Activated naive CD4-positive, alpha-beta T cell treated with anti-CD3 and anti-CD28 coated beads, Interleukin-2, amount 50 U/mL, for 72 hours (primary cell): ENCODE measurements around the gene OR2AT4. TPM values are rescaled to one million over a fixed set of nuclear protein-coding genes. Genes with fewer than 3 reads are reported as not detected.
"Not testable (repeated sequence)": the region's sequence is repeated elsewhere in the genome, so short reads cannot be mapped to it uniquely, and the experiment has no call there.

ENCODE experiments used
- ATAC-seq, 2 donors: fragments of 150-1000 bp; cut with Tn5 transposase; 2 replicates each; pipeline ENCODE4 v1.10.0; 2021; ENCODE audit warnings: mild to moderate bottlenecking in 2 of 2, moderate library complexity in 2 of 2
- DNase-seq, 2 donors: peaks; one replicate each; pipeline ENCODE4 v3.0.0; 2021 to 2022; ENCODE audit warnings: low spot score in 2 of 2
- H3K27ac Mint-ChIP-seq, 2 donors: one replicate each; pipeline ENCODE4 v1.8.0; 2022; ENCODE audit warnings: mild to moderate bottlenecking in 2 of 2, mixed read lengths in 2 of 2
- H3K36me3 Mint-ChIP-seq, 2 donors: one replicate each; pipeline ENCODE4 v1.8.0; 2022; ENCODE audit warnings: mixed read lengths in 2 of 2
- H3K9me3 Mint-ChIP-seq, 2 donors: one replicate each; pipeline ENCODE4 v1.8.0; 2022; ENCODE audit warnings: mixed read lengths in 2 of 2
- total RNA-seq, 2 donors: library from RNA; stranded (reverse); gene quantifications; one replicate each; pipeline ENCODE4 v1.2.3, GENCODE V29; 2022

The OR2AT4 gene
- total RNA-seq, 2 donors from 2014 or later, result not detected

GRCh38 chr11:75112200-75112599 lies 15.5 kb upstream of the OR2AT4 start:
- ATAC-seq (no peak), DNase-seq (no peak)
- H3K36me3 Mint-ChIP-seq, result peaks cover 6 to 22% of the 10 kb centered on the region in 2 donors
- H3K9me3 Mint-ChIP-seq, result peaks cover 23 to 24% of the 10 kb centered on the region in 2 donors
- H3K27ac Mint-ChIP-seq, result no peak overlapping the region

DNA sequence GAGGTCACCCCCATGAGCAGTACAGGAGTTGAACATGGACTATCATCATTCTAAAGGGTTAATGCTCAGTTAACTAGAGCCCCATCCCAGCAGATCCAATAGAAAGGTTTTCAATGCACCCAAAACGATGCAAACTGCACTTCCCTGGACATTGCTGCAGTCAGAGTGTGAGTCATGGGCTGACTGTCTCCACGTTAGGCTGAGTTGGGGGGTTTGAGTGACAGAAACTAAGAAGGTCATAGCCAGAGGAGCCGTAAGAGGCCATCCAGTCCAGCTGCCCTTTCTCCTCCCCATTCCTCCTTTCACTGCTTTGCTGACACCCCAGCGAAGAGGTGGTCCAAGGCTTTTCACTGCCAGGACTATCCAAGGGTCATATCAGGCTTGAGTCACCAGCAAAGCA lies 10.5 kb upstream of the OR2AT4 start:
- ATAC-seq (no peak), DNase-seq (no peak)
- Mint-ChIP-seq H3K9me3 (peaks cover 9 to 11% of the 10 kb centered on the region in 2 donors), H3K27ac (no peak overlapping the region), H3K36me3 (peaks cover 6 to 7% of the 10 kb centered on the region in 2 donors)

GRCh38 chr11:75105967-75106681 lies 9.4 kb upstream of the OR2AT4 start:
- not testable (repeated sequence) for ATAC-seq, DNase-seq, H3K27ac Mint-ChIP-seq, H3K9me3 Mint-ChIP-seq, H3K36me3 Mint-ChIP-seq

- Mint-ChIP-seq H3K9me3 (no peaks in the 10 kb centered on the region), H3K27ac (no peak overlapping the region), H3K36me3 (no peaks in the 10 kb centered on the region)
- no peak for DNase-seq
- ATAC-seq, result no peak
Measured at GRCh38 chr11:75105462-75105925, 8.8 kb upstream of the OR2AT4 start.

DNA sequence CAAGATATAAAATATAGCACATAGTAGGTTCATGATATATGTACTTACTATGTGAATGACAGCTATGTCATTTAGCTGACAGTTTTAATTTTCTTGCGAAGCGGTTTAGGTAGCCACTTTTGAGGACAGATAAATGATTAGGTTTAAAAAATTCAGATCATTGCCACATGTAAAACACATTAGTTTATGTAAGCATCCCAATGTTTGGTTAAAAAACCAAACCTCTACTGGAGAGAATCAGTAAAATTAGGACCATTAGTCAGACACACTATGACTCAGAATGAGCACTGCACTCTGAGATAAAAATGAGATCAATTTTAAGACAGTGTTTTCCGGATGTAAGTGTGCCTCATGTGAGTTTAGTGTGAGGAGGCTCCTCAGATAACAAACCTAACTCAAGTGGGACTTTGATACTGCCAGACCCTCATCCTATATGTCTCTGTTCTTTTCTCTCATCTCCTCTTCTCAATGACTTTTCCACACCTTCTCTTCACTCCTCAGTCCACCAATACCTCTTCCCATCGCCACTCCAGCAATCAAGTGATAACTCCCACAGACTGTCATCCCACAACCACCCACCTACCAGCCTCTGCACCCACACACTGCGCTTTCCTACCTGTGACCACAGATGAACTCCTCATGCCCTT lies 6.8 kb upstream of the OR2AT4 start:
- no peak overlapping the region for H3K27ac Mint-ChIP-seq
- DNase-seq (no peak), ATAC-seq (peak; percentile 59 to 80)
- H3K36me3 Mint-ChIP-seq, result no peaks in the 10 kb centered on the region
- peaks cover 0 to 3% of the 10 kb centered on the region in 2 donors for H3K9me3 Mint-ChIP-seq

- Mint-ChIP-seq H3K36me3 (no peaks in the 10 kb centered on the region), H3K27ac (no peak overlapping the region), H3K9me3 (peaks cover 0 to 3% of the 10 kb centered on the region in 2 donors)
- ATAC-seq (no peak), DNase-seq (no peak)
Measured at GRCh38 chr11:75101424-75102128, 4.9 kb upstream of the OR2AT4 start.

- Mint-ChIP-seq H3K36me3 (no peaks in the 10 kb centered on the region), H3K9me3 (peaks cover 0 to 3% of the 10 kb centered on the region in 2 donors), H3K27ac (no peak overlapping the region)
- peak; percentile 92 to 97 for ATAC-seq
- DNase-seq, result peak in 1 of 2 donors; percentile 28
Measured at GRCh38 chr11:75100314-75100713, 3.6 kb upstream of the OR2AT4 start.

- peaks cover 0 to 3% of the 10 kb centered on the region in 2 donors for H3K9me3 Mint-ChIP-seq
- no peak for DNase-seq
- ATAC-seq, result no peak
- H3K27ac Mint-ChIP-seq, result no peak overlapping the region
- no peaks in the 10 kb centered on the region for H3K36me3 Mint-ChIP-seq
Measured at GRCh38 chr11:75099635-75100034, 3.0 kb upstream of the OR2AT4 start.

GRCh38 chr11:75098835-75099439 lies 2.3 kb upstream of the OR2AT4 start:
- not testable (repeated sequence) for ATAC-seq, H3K36me3 Mint-ChIP-seq

GRCh38 chr11:75098181-75098580 lies 1.5 kb upstream of the OR2AT4 start:
- H3K27ac Mint-ChIP-seq, H3K36me3 Mint-ChIP-seq, DNase-seq, ATAC-seq, H3K9me3 Mint-ChIP-seq: not testable (repeated sequence)

More at GRCh38 chr11:75098835-75099439, 2.3 kb upstream of the OR2AT4 start:
- not testable (repeated sequence) for H3K9me3 Mint-ChIP-seq, H3K27ac Mint-ChIP-seq, DNase-seq

- Mint-ChIP-seq H3K36me3 (no peaks in the 10 kb centered on the region), H3K27ac (no peak overlapping the region), H3K9me3 (peaks cover 0 to 3% of the 10 kb centered on the region in 2 donors)
- ATAC-seq (no peak), DNase-seq (no peak)
Measured at GRCh38 chr11:75097173-75097557, 489 bp upstream of the OR2AT4 start.

DNA sequence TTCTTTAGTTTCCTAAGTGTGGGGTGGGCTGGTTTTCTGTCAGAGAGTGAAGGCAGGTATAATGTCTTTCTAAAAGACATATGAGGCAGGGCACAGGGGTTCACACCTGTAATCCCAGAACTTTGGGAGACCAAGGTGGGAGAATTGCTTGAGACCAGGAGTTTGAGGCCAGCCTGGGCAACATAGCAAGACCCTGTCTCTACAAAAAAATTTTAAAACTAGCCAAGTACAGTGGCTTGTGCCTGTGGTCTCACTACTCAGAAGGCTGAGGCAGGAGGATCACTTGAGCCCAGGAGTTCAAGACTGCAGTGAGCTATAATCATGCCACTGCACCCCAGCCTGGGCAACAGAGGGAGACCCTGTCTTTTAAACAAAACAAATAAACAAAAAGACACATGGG lies 2.3 kb downstream of the OR2AT4 start:
- H3K27ac Mint-ChIP-seq, H3K36me3 Mint-ChIP-seq, ATAC-seq, DNase-seq: not testable (repeated sequence)
- peaks cover 10 to 15% of the 10 kb centered on the region in 2 donors for H3K9me3 Mint-ChIP-seq

GRCh38 chr11:75090671-75091177 lies 6.0 kb downstream of the OR2AT4 start:
- no peak overlapping the region for H3K27ac Mint-ChIP-seq
- peaks cover 13 to 16% of the 10 kb centered on the region in 2 donors for H3K9me3 Mint-ChIP-seq
- ATAC-seq (no peak), DNase-seq (no peak)
- peaks cover 6% of the 10 kb centered on the region in 2 donors for H3K36me3 Mint-ChIP-seq

DNA sequence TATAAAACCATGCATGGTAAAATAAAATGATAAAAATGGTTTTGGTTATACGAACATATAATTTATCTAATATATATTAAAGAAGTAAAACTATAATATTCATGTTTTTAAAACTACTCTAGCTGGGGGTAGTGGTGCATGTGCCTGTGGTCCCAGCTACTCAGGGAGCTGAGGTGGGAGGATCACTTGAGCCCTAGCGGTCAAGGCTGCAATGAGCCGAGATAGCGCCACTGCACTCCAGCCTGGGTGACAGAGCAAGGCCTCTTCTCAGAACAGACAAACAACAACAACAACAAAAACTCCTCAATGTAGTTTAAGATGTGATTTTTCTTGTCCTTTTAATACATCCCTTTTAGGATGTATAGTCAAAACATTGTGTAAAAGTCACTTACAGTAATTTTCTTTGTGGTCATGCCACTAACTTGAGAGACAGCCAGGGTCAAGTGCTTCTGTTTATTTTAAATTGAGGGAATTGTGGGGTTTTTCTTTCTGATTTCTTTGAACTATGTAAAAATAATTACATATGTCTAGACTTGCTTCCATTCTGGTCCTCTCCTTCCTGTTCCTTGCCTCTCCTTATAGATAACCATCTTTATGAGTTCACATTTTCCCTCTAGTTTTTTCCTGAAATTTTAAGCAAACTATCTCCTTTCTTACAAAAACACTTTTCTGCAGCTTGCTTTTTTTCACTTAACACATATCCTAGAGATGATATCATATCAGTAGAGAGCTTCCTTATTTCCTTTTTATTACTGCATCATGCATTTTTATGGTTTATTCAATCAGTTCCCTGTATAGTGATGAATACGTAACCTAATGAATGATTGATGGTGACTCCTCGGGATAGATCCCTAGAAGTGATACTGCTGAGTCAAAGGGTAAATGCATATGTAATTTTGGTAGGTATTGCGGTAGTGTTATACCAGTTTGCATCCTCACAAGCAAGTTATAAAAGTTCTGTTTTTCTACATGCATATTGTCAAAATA lies 9.1 kb downstream of the OR2AT4 start:
- Mint-ChIP-seq H3K27ac (no peak overlapping the region), H3K9me3 (peaks cover 13 to 16% of the 10 kb centered on the region in 2 donors), H3K36me3 (peaks cover 6% of the 10 kb centered on the region in 2 donors)
- ATAC-seq (no peak), DNase-seq (no peak)

DNA sequence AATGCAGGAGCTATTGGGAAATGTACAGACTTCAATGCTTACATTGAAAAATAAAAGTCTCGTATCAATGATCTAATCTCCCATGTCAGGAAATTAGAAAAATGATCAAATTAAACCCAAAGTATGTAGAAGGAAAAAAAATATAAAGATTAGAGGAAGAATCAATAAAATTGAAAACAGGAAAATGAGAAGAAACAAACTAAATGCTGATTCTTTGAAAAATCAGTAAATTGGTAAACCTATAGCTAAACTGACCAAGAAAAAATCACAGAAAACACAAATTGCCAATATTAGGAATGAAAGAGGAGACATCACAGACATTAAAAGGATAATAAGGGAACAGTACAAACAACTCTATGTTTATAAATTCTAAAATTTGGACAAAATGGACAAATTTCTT lies 11.8 kb downstream of the OR2AT4 start:
- H3K27ac Mint-ChIP-seq, result no peak overlapping the region
- peaks cover 0 to 6% of the 10 kb centered on the region in 2 donors for H3K36me3 Mint-ChIP-seq
- peaks cover 4 to 5% of the 10 kb centered on the region in 2 donors for H3K9me3 Mint-ChIP-seq
- ATAC-seq, result no peak
- no peak for DNase-seq

DNA sequence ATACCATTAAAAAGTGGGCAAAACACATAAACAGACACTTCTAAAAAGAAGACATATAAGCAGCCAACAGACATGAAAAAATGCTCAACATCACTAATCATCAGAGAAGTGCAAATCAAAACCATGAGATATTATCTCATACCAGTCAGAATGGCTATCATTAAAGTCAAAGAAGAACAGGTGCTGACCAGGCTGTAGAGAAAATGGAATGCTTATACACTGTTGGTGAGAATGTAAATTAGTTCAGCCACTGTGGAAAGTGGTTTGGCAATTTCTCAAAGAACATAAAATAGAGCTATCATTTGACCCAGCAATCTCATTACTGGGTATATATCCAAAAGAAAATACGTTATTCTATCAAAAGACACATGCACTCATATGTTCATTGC lies 13.5 kb downstream of the OR2AT4 start:
- ATAC-seq, result no peak
- no peak for DNase-seq
- no peaks in the 10 kb centered on the region for H3K9me3 Mint-ChIP-seq
- H3K36me3 Mint-ChIP-seq, result no peaks in the 10 kb centered on the region
- no peak overlapping the region for H3K27ac Mint-ChIP-seq
